ENCODE measurements around the gene PTPN9.

Gene PTPN9

DNA sequence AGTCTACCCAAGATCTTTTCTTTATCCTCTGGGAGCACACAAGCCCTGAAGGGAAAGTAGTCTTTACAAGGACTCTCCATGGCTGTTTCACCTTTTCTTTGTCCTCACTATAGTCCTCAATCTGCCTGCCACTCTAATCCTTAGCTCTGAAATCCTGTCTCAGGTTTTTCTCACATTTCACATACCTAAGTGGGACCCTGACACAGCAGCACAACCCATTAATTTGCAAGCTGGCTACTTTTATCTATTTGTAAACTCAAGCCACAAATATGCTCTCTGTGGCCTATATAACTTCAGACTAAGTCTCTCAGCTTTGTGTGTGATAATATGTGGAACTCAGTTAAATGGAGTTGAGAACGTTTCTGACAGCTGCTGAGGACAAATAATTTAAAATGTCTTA is 147.4 kb downstream of the PTPN9 start:
- no peak overlapping the region for H3K4me3 ChIP-seq (ENCODE audit: low read depth, low read length)
- in situ Hi-C loops (cut with HindIII; ENCODE audit: low sequenced_read_pairs) = no loop called here
- DNase-seq (ENCODE audit: low read depth, low spot score) = peak; percentile 2
- TF ChIP-seq, protein P1, sequence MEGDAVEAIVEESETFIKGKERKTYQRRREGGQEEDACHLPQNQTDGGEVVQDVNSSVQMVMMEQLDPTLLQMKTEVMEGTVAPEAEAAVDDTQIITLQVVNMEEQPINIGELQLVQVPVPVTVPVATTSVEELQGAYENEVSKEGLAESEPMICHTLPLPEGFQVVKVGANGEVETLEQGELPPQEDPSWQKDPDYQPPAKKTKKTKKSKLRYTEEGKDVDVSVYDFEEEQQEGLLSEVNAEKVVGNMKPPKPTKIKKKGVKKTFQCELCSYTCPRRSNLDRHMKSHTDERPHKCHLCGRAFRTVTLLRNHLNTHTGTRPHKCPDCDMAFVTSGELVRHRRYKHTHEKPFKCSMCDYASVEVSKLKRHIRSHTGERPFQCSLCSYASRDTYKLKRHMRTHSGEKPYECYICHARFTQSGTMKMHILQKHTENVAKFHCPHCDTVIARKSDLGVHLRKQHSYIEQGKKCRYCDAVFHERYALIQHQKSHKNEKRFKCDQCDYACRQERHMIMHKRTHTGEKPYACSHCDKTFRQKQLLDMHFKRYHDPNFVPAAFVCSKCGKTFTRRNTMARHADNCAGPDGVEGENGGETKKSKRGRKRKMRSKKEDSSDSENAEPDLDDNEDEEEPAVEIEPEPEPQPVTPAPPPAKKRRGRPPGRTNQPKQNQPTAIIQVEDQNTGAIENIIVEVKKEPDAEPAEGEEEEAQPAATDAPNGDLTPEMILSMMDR (IDR thresholded peaks at IDR 0.05; ENCODE audit: low read depth, low read length) = no peak

DNA sequence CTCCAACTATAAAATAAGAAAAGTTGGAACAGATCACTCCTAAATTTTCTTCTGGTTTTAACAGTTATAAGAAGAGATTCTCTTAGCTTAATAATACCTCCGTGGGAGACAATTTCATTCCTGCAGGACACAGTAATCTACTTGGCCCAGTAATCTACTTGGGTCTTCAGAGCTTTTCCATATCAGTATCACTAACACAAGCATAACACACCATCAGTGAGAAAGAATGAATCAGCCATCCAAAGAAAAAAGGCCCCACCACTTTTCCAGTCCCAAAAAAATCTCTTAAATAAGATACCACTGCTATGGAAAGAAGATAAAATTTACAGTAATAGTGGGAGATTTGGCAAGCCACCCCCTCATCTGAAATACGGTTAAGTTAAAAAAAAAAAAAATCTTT is 147.8 kb downstream of the PTPN9 start:
- no peak overlapping the region for H3K4me3 ChIP-seq (ENCODE audit: low read depth, low read length)
- TF ChIP-seq, protein P1 (IDR thresholded peaks at IDR 0.05; ENCODE audit: low read depth, low read length) = no peak
- peak; percentile 3 for DNase-seq (ENCODE audit: low read depth, low spot score)
- in situ Hi-C loops (cut with HindIII; ENCODE audit: low sequenced_read_pairs) = no loop called here

DNA sequence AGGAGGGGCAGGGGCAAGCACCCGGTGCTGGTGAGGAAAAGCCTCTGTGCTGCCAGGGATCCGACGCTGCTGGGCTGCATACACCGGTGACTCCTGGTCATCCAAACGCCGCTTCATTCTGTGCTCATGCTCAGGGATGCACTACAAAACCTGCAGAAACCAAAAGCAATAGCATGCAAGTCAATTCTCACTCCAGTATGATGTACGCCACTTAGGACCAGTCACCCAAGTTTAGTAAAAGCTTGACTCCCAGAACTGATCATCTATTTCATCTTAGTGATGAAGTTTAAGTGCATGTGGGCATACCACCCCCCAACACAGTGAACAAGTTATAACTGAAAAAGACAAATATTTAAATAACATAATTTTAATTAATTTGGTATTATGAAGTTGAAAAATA is 148.9 kb downstream of the PTPN9 start:
- no peak for DNase-seq (ENCODE audit: low read depth, low spot score)
- H3K4me3 ChIP-seq (ENCODE audit: low read depth, low read length) = no peak overlapping the region
- TF ChIP-seq, protein P1 (IDR thresholded peaks at IDR 0.05; ENCODE audit: low read depth, low read length) = no peak

DNA sequence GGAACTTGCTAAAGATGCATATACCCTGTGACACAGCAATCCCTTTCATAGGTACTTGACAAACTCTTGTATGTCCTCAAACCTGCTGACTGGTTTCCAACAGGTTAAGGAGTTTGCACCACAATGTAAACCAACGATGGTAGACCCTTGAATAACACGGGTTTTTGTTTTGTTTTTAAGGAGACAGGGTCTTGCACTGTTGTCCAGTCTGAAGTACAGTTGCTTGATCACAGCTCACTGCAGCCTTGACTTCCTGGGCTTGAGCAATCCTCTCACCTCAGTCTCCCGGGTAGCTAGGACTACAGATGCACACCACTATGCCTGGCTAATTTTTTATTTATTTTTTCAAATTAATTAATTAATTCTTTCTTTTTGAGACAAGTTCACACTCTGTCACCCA is 151.0 kb downstream of the PTPN9 start:
- H3K4me3 ChIP-seq (ENCODE audit: low read depth, low read length) = no peak overlapping the region
- TF ChIP-seq, protein P1 (IDR thresholded peaks at IDR 0.05; ENCODE audit: low read depth, low read length) = no peak
- no peak for DNase-seq (ENCODE audit: low read depth, low spot score)
- in situ Hi-C loops (cut with HindIII; ENCODE audit: low sequenced_read_pairs) = no loop called here

More for the DNA sequence above, 148.9 kb downstream of the PTPN9 start:
- in situ Hi-C loops (cut with HindIII; ENCODE audit: low sequenced_read_pairs) = no loop called here

DNA sequence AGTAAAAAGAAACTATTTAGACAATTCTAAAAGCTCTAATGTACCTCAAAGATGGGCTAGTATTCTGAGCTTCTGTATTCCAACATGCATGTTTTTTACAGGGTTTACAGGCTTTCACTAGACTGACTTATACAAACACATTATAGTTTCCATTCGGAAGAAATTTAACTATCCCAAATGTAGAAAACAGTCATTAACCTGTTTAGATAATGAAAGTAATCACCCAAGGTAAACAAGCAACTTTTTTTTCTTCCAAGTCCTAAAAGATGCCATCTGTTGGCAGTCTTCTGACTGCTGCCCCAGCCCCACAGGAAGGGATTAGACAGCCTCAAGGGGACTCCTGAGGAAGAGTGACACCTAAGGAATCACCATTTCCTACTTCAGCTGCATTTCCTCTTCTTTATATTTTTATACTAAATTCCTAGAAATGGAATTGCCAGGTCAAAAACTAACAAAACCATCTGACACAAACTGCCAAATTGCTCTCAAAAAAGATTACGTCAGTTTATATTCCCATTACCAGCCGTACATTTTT is 153.1 kb downstream of the PTPN9 start:
- in situ Hi-C loops (cut with HindIII; ENCODE audit: low sequenced_read_pairs) = no loop called here

DNA sequence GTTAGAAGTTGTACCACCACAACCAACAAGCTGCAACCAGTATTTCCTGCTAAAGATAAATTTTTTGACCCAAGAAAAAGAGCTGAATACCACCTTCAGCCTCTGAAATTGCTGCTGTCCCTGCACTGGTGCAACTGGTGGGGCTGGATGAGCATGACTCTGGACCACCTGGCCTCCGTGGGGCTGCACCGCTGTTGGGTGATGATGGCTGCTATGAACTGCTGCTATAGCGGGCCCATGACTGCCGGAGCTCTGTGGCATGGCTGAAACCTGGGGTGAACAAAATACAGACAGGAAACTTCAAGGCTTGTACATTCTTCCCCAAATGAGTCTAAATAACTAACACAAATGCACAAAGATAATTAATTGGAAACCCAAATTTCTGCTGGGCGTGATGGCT is 156.6 kb downstream of the PTPN9 start:
- H3K4me3 ChIP-seq (ENCODE audit: low read depth, low read length) = no peak overlapping the region
- no peak for DNase-seq (ENCODE audit: low read depth, low spot score)
- TF ChIP-seq, protein P1 (IDR thresholded peaks at IDR 0.05; ENCODE audit: low read depth, low read length) = no peak
- in situ Hi-C loops (cut with HindIII; ENCODE audit: low sequenced_read_pairs) = no loop called here

More for the DNA sequence above, 153.1 kb downstream of the PTPN9 start:
- TF ChIP-seq, protein P1 (IDR thresholded peaks at IDR 0.05; ENCODE audit: low read depth, low read length) = no peak
- DNase-seq (ENCODE audit: low read depth, low spot score) = no peak
- no peak overlapping the region for H3K4me3 ChIP-seq (ENCODE audit: low read depth, low read length)

DNA sequence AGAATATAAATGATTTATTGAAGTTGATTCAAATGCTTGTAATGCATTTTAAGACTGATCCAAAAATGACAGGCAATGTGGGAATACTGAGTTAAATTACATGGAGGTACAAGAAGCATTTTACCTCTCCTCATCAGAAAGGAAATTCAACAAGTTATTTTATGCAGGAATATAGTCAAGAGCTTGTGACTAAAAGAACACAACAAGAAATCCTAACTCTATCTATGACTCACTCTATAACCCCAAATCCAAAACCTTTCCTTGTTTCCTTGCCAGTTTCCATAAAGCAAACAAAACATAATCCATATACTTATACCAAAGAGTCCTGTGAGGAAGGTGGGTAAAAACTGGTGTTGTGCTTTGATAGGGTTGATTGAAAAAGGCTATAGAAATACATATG is 158.4 kb downstream of the PTPN9 start:
- TF ChIP-seq, protein P1 (IDR thresholded peaks at IDR 0.05; ENCODE audit: low read depth, low read length) = no peak
- H3K4me3 ChIP-seq (ENCODE audit: low read depth, low read length) = no peak overlapping the region
- in situ Hi-C loops (cut with HindIII; ENCODE audit: low sequenced_read_pairs) = no loop called here
- DNase-seq (ENCODE audit: low read depth, low spot score) = peak; percentile 32

Measured in astrocyte of the spinal cord (primary cell).